Fibroblast of lung (primary cell): Measurements from ENCODE around the gene VAV2. TPM values are rescaled to one million over a fixed set of nuclear protein-coding genes. Genes with fewer than 3 reads are reported as not detected.

Experiments used
- DNase-seq, 2 donors: peaks; one replicate each; pipeline versions ENCODE4 v3.0.0 to v3.0.0-alpha.2; 2010; ENCODE audit warnings: low read depth in 2 of 2
- H2AFZ ChIP-seq: 2 replicates; pipeline ENCODE4 v1.5.1; 2012; ENCODE audit warnings: low read length, control low read depth, inconsistent platforms
- H3K27ac ChIP-seq: 2 replicates; pipeline ENCODE4 v1.5.1; 2011; ENCODE audit warnings: low read length, control low read depth; ENCODE audit not compliant: insufficient read depth
- H3K27me3 ChIP-seq: 2 replicates; pipeline ENCODE4 v1.5.1; 2011; ENCODE audit warnings: mild to moderate bottlenecking, low read length; ENCODE audit not compliant: control insufficient read depth, insufficient read depth
- H3K36me3 ChIP-seq: 2 replicates; pipeline ENCODE4 v1.5.1; 2011; ENCODE audit warnings: low read length; ENCODE audit not compliant: control insufficient read depth, insufficient read depth
- H3K4me1 ChIP-seq: 2 replicates; pipeline ENCODE4 v1.5.1; 2011; ENCODE audit warnings: low read length; ENCODE audit not compliant: control insufficient read depth, insufficient read depth; ENCODE audit errors: extremely low read depth
- H3K4me2 ChIP-seq: 2 replicates; pipeline ENCODE4 v1.5.1; 2011; ENCODE audit warnings: low read length, control low read depth; ENCODE audit not compliant: insufficient read depth; ENCODE audit errors: extremely low read depth
- H3K4me3 ChIP-seq, 4 experiments: fragments of 200-600 bp in 1 of 4; sonication (generic) in 1 of 4; replicated peaks in 1 of 4; 2 replicates each; pipeline ENCODE4 v1.5.1; 2011 to 2016; ENCODE audit warnings: low read length in 4 of 4, low read depth in 3 of 4, mild to moderate bottlenecking in 3 of 4, control low read depth in 2 of 4, inconsistent platforms in 1 of 4, mixed read lengths in 1 of 4; ENCODE audit not compliant: insufficient read depth in 1 of 4; ENCODE audit errors: control extremely low read depth in 1 of 4
- H3K79me2 ChIP-seq: 2 replicates; pipeline ENCODE4 v1.5.1; 2012; ENCODE audit warnings: mild to moderate bottlenecking, low read length, inconsistent platforms; ENCODE audit not compliant: control insufficient read depth, insufficient read depth
- H3K9ac ChIP-seq: 2 replicates; pipeline ENCODE4 v1.5.1; 2011; ENCODE audit warnings: mild to moderate bottlenecking, low read length, control low read depth; ENCODE audit not compliant: insufficient read depth
- H3K9me3 ChIP-seq: 2 replicates; pipeline ENCODE4 v1.5.1; 2012; ENCODE audit warnings: low read depth, low read length; ENCODE audit not compliant: control insufficient read depth, insufficient read depth
- H4K20me1 ChIP-seq: 2 replicates; pipeline ENCODE4 v1.5.1; 2011; ENCODE audit warnings: low read length; ENCODE audit not compliant: control insufficient read depth, insufficient read depth; ENCODE audit errors: extremely low read depth
- CTCF ChIP-seq, 2 donors: IDR thresholded peaks in 1 of 2; conservative IDR thresholded peaks in 1 of 2; 1 replicate in 1 of 2; 2 replicates in 1 of 2; pipeline ENCODE4 v1.5.1; 2011 to 2012; ENCODE audit warnings: low read length in 2 of 2, control low read depth in 1 of 2, inconsistent platforms in 1 of 2, low read depth in 1 of 2, mild to moderate bottlenecking in 1 of 2
- EZH2 ChIP-seq: IDR thresholded peaks from 2 replicates; pipeline ENCODE4 v1.5.1; 2012; ENCODE audit warnings: low read length, control low read depth, mild to moderate bottlenecking; ENCODE audit errors: missing control alignments
- polyA plus RNA-seq, 2 donors: library from polyadenylated mRNA; depleted of rRNA in 1 of 2; stranded (reverse) in 1 of 2; unstranded in 1 of 2; fragments of >200 nt; gene quantifications; 2 replicates each; pipeline ENCODE4 v1.2.1, GENCODE V29; 2011 to 2012; ENCODE audit warnings: missing spikeins in 1 of 2
- total RNA-seq: library from RNA; depleted of rRNA; stranded (reverse); fragments of >200 nt; gene quantifications from 2 replicates; pipeline ENCODE4 v1.2.1, GENCODE V29; 2014

The VAV2 gene
- total and polyA plus RNA-seq, 2 donors (not counting 1 experiment from before 2014, with no cell fraction given), result 13.7 to 17.7 TPM

DNA sequence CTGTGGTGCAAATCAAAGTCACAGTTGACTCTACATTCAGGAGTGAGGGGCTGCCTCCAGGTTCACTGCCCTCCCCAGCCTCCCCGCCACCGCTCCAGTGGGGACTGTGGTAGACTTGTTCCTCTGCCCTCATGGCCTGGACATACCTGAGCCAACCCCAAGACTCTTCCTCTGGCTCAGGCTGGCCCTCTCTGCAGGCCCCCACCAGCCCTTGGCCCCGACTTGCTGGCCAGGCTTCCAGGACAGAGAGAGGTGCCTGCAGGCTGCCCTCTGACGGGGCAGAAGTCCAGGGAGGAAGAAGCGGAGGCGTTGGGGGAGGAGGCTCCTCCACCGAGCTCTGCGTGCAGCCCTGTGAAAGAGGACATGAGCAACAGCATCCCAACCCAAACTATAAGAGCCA is 251.2 kb downstream of the VAV2 start:
- H3K27ac ChIP-seq, result no peak overlapping the region
- no peak for DNase-seq
- H3K27me3 ChIP-seq, result peaks cover 3% of the 10 kb centered on the region
- no peaks in the 10 kb centered on the region for H3K79me2 ChIP-seq
- no peak overlapping the region for H2AFZ ChIP-seq
- no peak overlapping the region for H3K4me3 ChIP-seq
- no peak overlapping the region for H3K4me2 ChIP-seq
- H3K36me3 ChIP-seq, result no peaks in the 10 kb centered on the region
- no peaks in the 10 kb centered on the region for H3K9me3 ChIP-seq
- H4K20me1 ChIP-seq, result no peaks in the 10 kb centered on the region
- no peak overlapping the region for H3K9ac ChIP-seq
- TF ChIP-seq CTCF (conservative IDR thresholded peaks at IDR 0.05 in 1 of 2, IDR thresholded peaks at IDR 0.05 in 1 of 2; ENCODE audit: low read depth in 1 of 2, low read length in 2 of 2) (no peak), EZH2 (no peak)
- H3K4me1 ChIP-seq, result peaks cover 4% of the 10 kb centered on the region

GRCh38 chr9:133739408-133740280 is 252.5 kb downstream of the VAV2 start:
- peaks cover 4% of the 10 kb centered on the region for H3K4me1 ChIP-seq
- no peak for TF ChIP-seq EZH2
- TF ChIP-seq CTCF (conservative IDR thresholded peaks at IDR 0.05 in 1 of 2, IDR thresholded peaks at IDR 0.05 in 1 of 2; ENCODE audit: low read depth in 1 of 2, low read length in 2 of 2), result no peak
- no peaks in the 10 kb centered on the region for H3K36me3 ChIP-seq
- peaks cover 3% of the 10 kb centered on the region for H3K27me3 ChIP-seq
- no peak for DNase-seq
- H4K20me1 ChIP-seq, result no peaks in the 10 kb centered on the region
- no peak overlapping the region for H3K9ac ChIP-seq
- no peak overlapping the region for H3K4me2 ChIP-seq
- no peaks in the 10 kb centered on the region for H3K9me3 ChIP-seq
- no peak overlapping the region for H2AFZ ChIP-seq
- no peak overlapping the region for H3K4me3 ChIP-seq
- H3K79me2 ChIP-seq, result no peaks in the 10 kb centered on the region
- no peak overlapping the region for H3K27ac ChIP-seq

DNA sequence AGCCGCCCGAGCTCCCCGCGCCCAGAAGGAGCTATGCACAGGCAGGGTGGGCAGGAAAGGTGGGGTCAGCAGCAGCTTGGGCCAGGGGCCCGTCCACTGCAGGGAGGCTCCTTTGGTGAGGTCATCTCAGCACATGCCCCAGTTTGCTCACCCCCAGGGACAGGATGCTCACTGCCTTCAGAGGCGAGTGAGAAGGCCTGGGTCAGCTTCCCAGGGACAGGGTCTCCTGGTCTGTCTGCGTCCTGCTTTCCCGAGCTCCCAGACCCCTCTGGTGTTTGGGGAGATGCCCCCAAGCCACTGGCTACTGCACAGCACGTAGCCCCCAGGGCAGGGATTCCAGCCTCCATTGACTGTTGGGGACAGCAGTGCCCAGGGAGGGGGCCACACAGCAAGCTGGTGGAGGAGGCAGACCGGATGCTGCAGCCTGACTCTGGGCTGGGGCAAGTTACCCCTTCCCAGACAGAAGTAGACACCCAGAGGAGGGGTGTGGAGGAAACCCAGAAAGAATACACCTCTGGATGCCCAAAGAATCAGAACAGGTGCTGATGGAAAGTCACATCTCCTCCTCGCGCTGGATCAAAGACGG is 253.4 kb downstream of the VAV2 start:
- Histone ChIP-seq H4K20me1 (no peaks in the 10 kb centered on the region), H3K4me3 (no peak overlapping the region), H3K4me2 (no peak overlapping the region), H3K27me3 (peaks cover 3% of the 10 kb centered on the region), H3K4me1 (peaks cover 4% of the 10 kb centered on the region), H3K27ac (no peak overlapping the region), H3K9ac (no peak overlapping the region), H2AFZ (no peak overlapping the region), H3K36me3 (no peaks in the 10 kb centered on the region), H3K79me2 (no peaks in the 10 kb centered on the region), H3K9me3 (no peaks in the 10 kb centered on the region)
- no peak for DNase-seq
- TF ChIP-seq EZH2 (no peak), CTCF (conservative IDR thresholded peaks at IDR 0.05 in 1 of 2, IDR thresholded peaks at IDR 0.05 in 1 of 2; ENCODE audit: low read depth in 1 of 2, low read length in 2 of 2) (no peak)
